Trophoblast cell (in vitro differentiated cells and primary cell): ENCODE measurements around the gene HAO2.
A peak's percentile ranks its signal among the peaks of the same experiment; 100 is the strongest.

Experiments used
- DNase-seq, 2 donors: peaks; one replicate each; pipeline ENCODE4 v3.0.0-alpha.2; 2016
- H2AFZ ChIP-seq: 2 replicates; pipeline ENCODE4 v1.6.1; 2013; ENCODE audit warnings: low read length, moderate library complexity, mild to moderate bottlenecking; ENCODE audit not compliant: insufficient read depth, poor library complexity
- H2AK5ac ChIP-seq: 2 replicates; pipeline ENCODE4 v1.6.1; 2013; ENCODE audit warnings: mild to moderate bottlenecking, low read length
- H2BK120ac ChIP-seq: 2 replicates; pipeline ENCODE4 v1.6.1; 2013; ENCODE audit warnings: low read length, mild to moderate bottlenecking, moderate library complexity; ENCODE audit not compliant: insufficient read depth, poor library complexity
- H2BK12ac ChIP-seq: 2 replicates; pipeline ENCODE4 v1.6.1; 2013; ENCODE audit warnings: mild to moderate bottlenecking, low read length, moderate library complexity
- H2BK5ac ChIP-seq: 2 replicates; pipeline ENCODE4 v1.6.1; 2013; ENCODE audit warnings: low read length, low read depth, moderate library complexity, mild to moderate bottlenecking; ENCODE audit not compliant: poor library complexity
- H3K14ac ChIP-seq: 2 replicates; pipeline ENCODE4 v1.6.1; 2013; ENCODE audit warnings: mild to moderate bottlenecking, low read length
- H3K18ac ChIP-seq: 2 replicates; pipeline ENCODE4 v1.6.1; 2013; ENCODE audit warnings: mild to moderate bottlenecking, low read length
- H3K23ac ChIP-seq: 2 replicates; pipeline ENCODE4 v1.6.1; 2013; ENCODE audit warnings: low read length
- H3K27ac ChIP-seq: 2 replicates; pipeline ENCODE4 v1.5.1; 2013; ENCODE audit warnings: low read depth, mild to moderate bottlenecking, inconsistent platforms, low read length, moderate library complexity
- H3K27me3 ChIP-seq: 2 replicates; pipeline ENCODE4 v1.6.1; 2013; ENCODE audit warnings: inconsistent platforms, mild to moderate bottlenecking, low read length, moderate library complexity; ENCODE audit not compliant: insufficient read depth
- H3K36me3 ChIP-seq, 2 experiments: 1 replicate in 1 of 2; 2 replicates in 1 of 2; pipeline ENCODE4 v1.6.1; 2013; ENCODE audit warnings: low read length in 2 of 2, mild to moderate bottlenecking in 2 of 2, moderate library complexity in 1 of 2; ENCODE audit not compliant: insufficient read depth in 2 of 2, control insufficient read depth in 1 of 2
- H3K4ac ChIP-seq: 2 replicates; pipeline ENCODE4 v1.6.1; 2013; ENCODE audit warnings: low read depth, mild to moderate bottlenecking, low read length, moderate library complexity
- H3K4me1 ChIP-seq, 2 experiments: 1 replicate in 1 of 2; 2 replicates in 1 of 2; pipeline ENCODE4 v1.6.1; 2013; ENCODE audit warnings: low read length in 2 of 2, mild to moderate bottlenecking in 2 of 2, moderate library complexity in 1 of 2; ENCODE audit not compliant: insufficient read depth in 2 of 2, control insufficient read depth in 1 of 2
- H3K4me2 ChIP-seq: 2 replicates; pipeline ENCODE4 v1.6.1; 2013; ENCODE audit warnings: inconsistent platforms, mild to moderate bottlenecking, low read length, moderate library complexity
- H3K4me3 ChIP-seq: 2 replicates; pipeline ENCODE4 v1.5.1; 2013; ENCODE audit warnings: mild to moderate bottlenecking, low read depth, low read length, inconsistent platforms
- H3K79me1 ChIP-seq: one replicate; pipeline ENCODE4 v1.6.1; 2013; ENCODE audit warnings: low read length
- H3K79me2 ChIP-seq: 2 replicates; pipeline ENCODE4 v1.6.1; 2013; ENCODE audit warnings: low read length, mild to moderate bottlenecking; ENCODE audit not compliant: control insufficient read depth, insufficient read depth, poor library complexity
- H3K9ac ChIP-seq: 2 replicates; pipeline ENCODE4 v1.6.1; 2013; ENCODE audit warnings: mild to moderate bottlenecking, low read length
- H3K9me3 ChIP-seq: 2 replicates; pipeline ENCODE4 v1.6.1; 2013; ENCODE audit warnings: low read depth, mild to moderate bottlenecking, control low read depth, inconsistent platforms, low read length; ENCODE audit not compliant: insufficient read depth
- H4K12ac ChIP-seq: 2 replicates; pipeline ENCODE4 v1.6.1; 2013; ENCODE audit warnings: low read depth, mild to moderate bottlenecking, low read length, moderate library complexity
- H4K8ac ChIP-seq: 2 replicates; pipeline ENCODE4 v1.6.1; 2013; ENCODE audit warnings: low read depth, mild to moderate bottlenecking, low read length, moderate library complexity
- H4K91ac ChIP-seq: one replicate; pipeline ENCODE4 v1.6.1; 2013; ENCODE audit warnings: low read depth, mild to moderate bottlenecking, low read length, moderate library complexity
- WGBS: extraction: QIAGEN DNeasy Blood & Tissue Kit; methylation state at CpG from one replicate; pipeline ENCODE4 v1.1.7; 2013; ENCODE audit warnings: missing lambda C conversion rate; ENCODE audit not compliant: insufficient read length, insufficient coverage; ENCODE audit errors: extremely low coverage; 5-methylcytosine and 5-hydroxymethylcytosine counted together

HAO2 gene

DNA sequence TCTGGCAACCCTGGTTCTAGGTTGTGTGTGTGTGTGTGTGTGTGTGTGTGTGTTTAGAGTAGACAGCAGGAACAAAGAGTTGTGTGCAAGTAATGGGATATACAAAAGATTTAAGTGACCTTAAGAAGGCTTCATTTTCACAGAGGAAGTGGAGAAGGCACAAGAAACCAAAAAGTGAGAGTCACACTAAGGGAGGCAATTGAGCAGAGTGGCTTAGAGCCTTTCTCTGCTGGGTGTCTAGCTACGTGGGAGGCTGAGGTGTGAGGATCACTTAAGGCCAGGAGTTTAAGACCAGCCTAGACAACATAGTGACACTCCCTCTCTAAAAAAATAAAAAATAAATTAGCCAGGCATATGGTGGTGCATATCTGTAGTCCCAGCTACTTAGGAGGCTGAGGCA is 44.4 kb upstream of the HAO2 start:
- no peaks in the 10 kb centered on the region for H3K79me2 ChIP-seq
- no peak overlapping the region for H2AK5ac ChIP-seq
- H3K4me3 ChIP-seq = no peak overlapping the region
- no peak overlapping the region for H3K23ac ChIP-seq
- no peak overlapping the region for H2BK120ac ChIP-seq
- peaks cover 3% of the 10 kb centered on the region in 2 experiments for H3K4me1 ChIP-seq
- no peaks in the 10 kb centered on the region for H3K79me1 ChIP-seq
- H2AFZ ChIP-seq = no peak overlapping the region
- no peak overlapping the region for H2BK5ac ChIP-seq
- H4K91ac ChIP-seq = no peak overlapping the region
- no peak overlapping the region for H3K9ac ChIP-seq
- H3K4me2 ChIP-seq = no peak overlapping the region
- H3K4ac ChIP-seq = no peak overlapping the region
- H3K27ac ChIP-seq = no peak overlapping the region
- H3K9me3 ChIP-seq = no peaks in the 10 kb centered on the region
- WGBS = no CpG with 5 or more reads among the region's 1 CpG
- no peaks in the 10 kb centered on the region for H3K36me3 ChIP-seq
- H3K27me3 ChIP-seq = no peaks in the 10 kb centered on the region
- DNase-seq = no peak
- no peak overlapping the region for H2BK12ac ChIP-seq
- no peak overlapping the region for H4K12ac ChIP-seq
- no peak overlapping the region for H3K18ac ChIP-seq
- no peak overlapping the region for H3K14ac ChIP-seq
- H4K8ac ChIP-seq = no peak overlapping the region

- Histone ChIP-seq H3K27ac (no peak overlapping the region), H3K18ac (no peak overlapping the region), H2BK5ac (no peak overlapping the region), H3K4me3 (no peak overlapping the region), H3K27me3 (no peaks in the 10 kb centered on the region), H4K8ac (no peak overlapping the region), H3K14ac (no peak overlapping the region), H3K23ac (no peak overlapping the region), H2BK120ac (no peak overlapping the region), H3K79me2 (no peaks in the 10 kb centered on the region), H2AFZ (no peak overlapping the region), H4K12ac (no peak overlapping the region), H3K4ac (no peak overlapping the region), H3K4me1 (peaks cover 3% of the 10 kb centered on the region in 2 experiments), H2BK12ac (no peak overlapping the region), H3K9me3 (no peaks in the 10 kb centered on the region), H2AK5ac (no peak overlapping the region), H3K4me2 (no peak overlapping the region), H3K36me3 (no peaks in the 10 kb centered on the region), H3K79me1 (no peaks in the 10 kb centered on the region), H4K91ac (no peak overlapping the region), H3K9ac (peak overlapping the region; percentile 53)
- no CpG with 5 or more reads among the region's 7 CpGs for WGBS
- DNase-seq = no peak
These were observed 42.3 kb upstream of the HAO2 start for GRCh38 chr1:119326251-119326650.

GRCh38 chr1:119327094-119327449 is 41.5 kb upstream of the HAO2 start:
- Histone ChIP-seq H3K27me3 (no peaks in the 10 kb centered on the region), H4K12ac (no peak overlapping the region), H3K4me1 (peaks cover 3% of the 10 kb centered on the region in 2 experiments), H3K27ac (no peak overlapping the region), H3K4ac (no peak overlapping the region), H2AFZ (no peak overlapping the region), H3K4me2 (peak overlapping the region; percentile 76), H3K4me3 (no peak overlapping the region), H3K14ac (no peak overlapping the region), H3K36me3 (no peaks in the 10 kb centered on the region), H3K79me1 (no peaks in the 10 kb centered on the region), H4K8ac (no peak overlapping the region), H3K18ac (no peak overlapping the region), H4K91ac (no peak overlapping the region), H2BK12ac (no peak overlapping the region), H3K9me3 (no peaks in the 10 kb centered on the region), H2BK120ac (no peak overlapping the region), H2BK5ac (no peak overlapping the region), H3K23ac (no peak overlapping the region), H3K79me2 (no peaks in the 10 kb centered on the region), H2AK5ac (no peak overlapping the region), H3K9ac (no peak overlapping the region)
- WGBS = no CpG with 5 or more reads among the region's 18 CpGs
- no peak for DNase-seq

DNA sequence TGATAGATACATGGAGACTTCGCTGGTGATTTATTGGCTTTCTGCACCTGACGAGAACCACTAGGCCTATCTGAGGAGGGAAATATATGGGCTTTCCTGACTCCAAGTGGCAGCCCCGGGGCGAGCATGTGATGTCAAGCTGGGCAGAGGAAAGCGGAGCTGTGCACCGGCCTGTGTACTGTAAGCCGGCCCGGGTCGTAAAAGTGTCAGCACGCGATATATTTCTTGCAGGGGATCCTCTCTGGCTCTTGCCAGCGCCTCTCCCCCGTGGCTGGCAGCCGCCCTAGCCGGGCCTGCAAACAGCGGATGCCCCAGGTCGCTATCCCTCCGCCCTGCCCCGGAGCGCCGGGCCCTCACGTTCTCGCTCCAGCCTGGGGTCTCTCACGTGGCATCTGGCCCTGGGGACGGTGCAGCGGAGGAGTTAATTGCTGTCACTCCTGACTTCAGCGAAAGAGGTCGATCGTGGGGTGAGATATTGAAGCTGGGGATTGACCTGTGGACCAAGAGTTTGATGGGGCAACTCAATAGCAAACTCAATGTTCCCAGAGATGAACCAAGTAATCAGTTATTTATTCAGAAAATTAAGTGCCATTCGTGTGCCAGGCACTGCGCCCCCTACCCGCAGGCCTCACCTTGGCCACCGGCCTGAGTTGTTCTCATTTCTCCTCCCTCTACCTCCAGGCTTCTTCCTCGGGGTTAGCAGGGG is 41.0 kb upstream of the HAO2 start:
- Histone ChIP-seq H3K9me3 (no peaks in the 10 kb centered on the region), H3K4me2 (peak overlapping the region; percentile 76), H4K91ac (no peak overlapping the region), H3K14ac (no peak overlapping the region), H4K12ac (no peak overlapping the region), H2BK5ac (no peak overlapping the region), H3K4me1 (peaks cover 3% of the 10 kb centered on the region in 2 experiments), H3K36me3 (no peaks in the 10 kb centered on the region), H2AK5ac (no peak overlapping the region), H2BK12ac (no peak overlapping the region), H2BK120ac (no peak overlapping the region), H3K27me3 (no peaks in the 10 kb centered on the region), H3K23ac (no peak overlapping the region), H3K4ac (no peak overlapping the region), H3K9ac (no peak overlapping the region), H3K27ac (no peak overlapping the region), H2AFZ (peak overlapping the region; percentile 62), H3K79me1 (no peaks in the 10 kb centered on the region), H3K18ac (no peak overlapping the region), H4K8ac (no peak overlapping the region), H3K79me2 (no peaks in the 10 kb centered on the region), H3K4me3 (no peak overlapping the region)
- WGBS = no CpG with 5 or more reads among the region's 34 CpGs
- peak in 1 of 2 donors; percentile 10 for DNase-seq
